VCaP (cell line): Measurements from ENCODE around the gene ITGA11.

Experiments
- H3K27ac ChIP-seq: fragments of 450-650 bp; 2 replicates; pipeline ENCODE4 v1.5.1; 2017
- CTCF ChIP-seq: fragments of 450-650 bp; conservative IDR thresholded peaks from 2 replicates; pipeline ENCODE4 v1.5.1; 2017; ENCODE audit warnings: mild to moderate bottlenecking, moderate library complexity

ITGA11 gene

GRCh38 chr15:68318931-68319909 lies 112.7 kb downstream of the ITGA11 start:
- no peak overlapping the region for H3K27ac ChIP-seq
- no peak for TF ChIP-seq CTCF

- TF ChIP-seq CTCF, result no peak
- no peak overlapping the region for H3K27ac ChIP-seq
These were observed 113.7 kb downstream of the ITGA11 start for GRCh38 chr15:68318008-68318835.

GRCh38 chr15:68317281-68318007 lies 114.5 kb downstream of the ITGA11 start:
- no peak for TF ChIP-seq CTCF

GRCh38 chr15:68316061-68316804 lies 115.7 kb downstream of the ITGA11 start:
- no peak overlapping the region for H3K27ac ChIP-seq
- peak; percentile 60 for TF ChIP-seq CTCF

More at GRCh38 chr15:68317281-68318007, 114.5 kb downstream of the ITGA11 start:
- no peak overlapping the region for H3K27ac ChIP-seq

- no peak overlapping the region for H3K27ac ChIP-seq
- no peak for TF ChIP-seq CTCF
These were observed 116.4 kb downstream of the ITGA11 start for GRCh38 chr15:68315495-68316031.

- H3K27ac ChIP-seq, result no peak overlapping the region
- TF ChIP-seq CTCF, result no peak
These were observed 116.9 kb downstream of the ITGA11 start for GRCh38 chr15:68315035-68315434.
